ENCODE measurements around the gene JAML.

DNA sequence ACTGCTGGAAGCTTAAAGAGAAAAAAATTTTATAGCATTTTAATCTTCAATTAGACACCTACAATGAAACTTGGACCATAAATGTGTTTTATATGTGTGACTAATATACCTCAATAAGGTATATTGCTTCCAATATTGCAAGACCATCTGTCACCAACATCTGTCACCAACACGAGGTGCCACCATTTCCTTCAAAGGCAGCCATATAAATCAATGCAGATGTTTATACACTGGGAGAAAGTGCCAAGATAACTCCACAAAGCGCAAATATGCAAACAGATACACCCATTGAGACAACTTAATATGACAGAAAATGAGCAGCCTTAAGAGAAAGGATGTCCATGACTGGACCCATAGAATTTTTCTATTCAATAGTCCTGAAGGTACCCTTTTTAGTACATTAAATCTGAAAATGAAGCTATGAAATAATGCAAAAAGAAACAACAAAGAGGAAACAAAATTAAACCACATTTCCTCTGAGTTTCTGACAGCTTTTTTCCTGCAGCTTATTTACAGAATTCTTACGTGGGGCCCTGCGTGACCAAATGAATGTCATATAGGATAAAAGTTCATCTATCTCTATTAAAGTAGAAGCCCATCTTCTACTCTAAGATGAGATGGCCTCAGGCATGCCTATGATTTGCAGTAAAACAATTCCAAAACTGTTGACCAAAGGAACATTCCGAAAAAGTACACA lies 14.8 kb upstream of the JAML start:
- TF ChIP-seq, protein P1, sequence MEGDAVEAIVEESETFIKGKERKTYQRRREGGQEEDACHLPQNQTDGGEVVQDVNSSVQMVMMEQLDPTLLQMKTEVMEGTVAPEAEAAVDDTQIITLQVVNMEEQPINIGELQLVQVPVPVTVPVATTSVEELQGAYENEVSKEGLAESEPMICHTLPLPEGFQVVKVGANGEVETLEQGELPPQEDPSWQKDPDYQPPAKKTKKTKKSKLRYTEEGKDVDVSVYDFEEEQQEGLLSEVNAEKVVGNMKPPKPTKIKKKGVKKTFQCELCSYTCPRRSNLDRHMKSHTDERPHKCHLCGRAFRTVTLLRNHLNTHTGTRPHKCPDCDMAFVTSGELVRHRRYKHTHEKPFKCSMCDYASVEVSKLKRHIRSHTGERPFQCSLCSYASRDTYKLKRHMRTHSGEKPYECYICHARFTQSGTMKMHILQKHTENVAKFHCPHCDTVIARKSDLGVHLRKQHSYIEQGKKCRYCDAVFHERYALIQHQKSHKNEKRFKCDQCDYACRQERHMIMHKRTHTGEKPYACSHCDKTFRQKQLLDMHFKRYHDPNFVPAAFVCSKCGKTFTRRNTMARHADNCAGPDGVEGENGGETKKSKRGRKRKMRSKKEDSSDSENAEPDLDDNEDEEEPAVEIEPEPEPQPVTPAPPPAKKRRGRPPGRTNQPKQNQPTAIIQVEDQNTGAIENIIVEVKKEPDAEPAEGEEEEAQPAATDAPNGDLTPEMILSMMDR (IDR thresholded peaks at IDR 0.05) = no peak
- TF ChIP-seq EZH2 (IDR thresholded peaks at IDR 0.05) (no peak), EZH2phosphoT487 (IDR thresholded peaks at IDR 0.05) (no peak)
